WTC11 (cell line): Measurements from ENCODE around the gene UBAP2L. TPM values are rescaled to one million over a fixed set of nuclear protein-coding genes. Genes with fewer than 3 reads are reported as not detected.
"Not testable (repeated sequence)": the region's sequence is repeated elsewhere in the genome, so short reads cannot be mapped to it uniquely, and the experiment has no call there.

ENCODE experiments used
- ATAC-seq: fragments of 200-7000 bp; cut with Tn5 transposase; 2 replicates; pipeline ENCODE4 v1.10.0; 2021; ENCODE audit warnings: mild to moderate bottlenecking, moderate library complexity
- CTCF ChIA-PET: fragments of 300-600 bp; sonication (Branson Sonifier 250); formaldehyde crosslinking; loops from one replicate; lab custom pipeline; 2021; ENCODE audit warnings: antibody characterized with exemption; lab: Charles Lee
- POLR2A ChIA-PET: fragments of 350-600 bp; sonication (Branson Sonifier 250); formaldehyde crosslinking; loops from one replicate; lab custom pipeline; 2021; ENCODE audit warnings: antibody characterized with exemption; lab: Charles Lee
- DNase-seq: peaks from one replicate; pipeline ENCODE4 v3.0.0; 2021; ENCODE audit warnings: low spot score
- H3K27ac Mint-ChIP-seq: 2 replicates; pipeline ENCODE4 v1.8.0; 2021; ENCODE audit warnings: mixed read lengths
- H3K27me3 Mint-ChIP-seq: 2 replicates; pipeline ENCODE4 v1.8.0; 2021; ENCODE audit warnings: low read depth, mild to moderate bottlenecking, moderate library complexity, mixed read lengths
- H3K36me3 Mint-ChIP-seq: 2 replicates; pipeline ENCODE4 v1.8.0; 2021; ENCODE audit warnings: mixed read lengths
- H3K4me1 Mint-ChIP-seq: 2 replicates; pipeline ENCODE4 v1.8.0; 2022; ENCODE audit warnings: mixed read lengths
- H3K4me3 Mint-ChIP-seq: 2 replicates; pipeline ENCODE4 v1.8.0; 2021; ENCODE audit warnings: mild to moderate bottlenecking, moderate library complexity, mixed read lengths
- H3K9me3 Mint-ChIP-seq: 2 replicates; pipeline ENCODE4 v1.8.0; 2021; ENCODE audit warnings: mixed read lengths
- ELF4 ChIP-seq: sonication (generic); formaldehyde crosslinking; IDR thresholded peaks from 2 replicates; pipeline ENCODE4 v1.8.1; 2022; ENCODE audit warnings: low read depth, mild to moderate bottlenecking, moderate library complexity, missing genetic modification reagents
- ETV6 ChIP-seq: sonication (generic); formaldehyde crosslinking; IDR thresholded peaks from 2 replicates; pipeline ENCODE4 v1.8.1; 2022; ENCODE audit warnings: mild to moderate bottlenecking, missing genetic modification reagents
- HMGA2 ChIP-seq: fragments of 250-450 bp; sonication (Bioruptor Pico); IDR thresholded peaks from 2 replicates; pipeline ENCODE4 v1.4.0; 2021; ENCODE audit warnings: mild to moderate bottlenecking, moderate library complexity
- PRDM15 ChIP-seq: sonication (generic); formaldehyde crosslinking; IDR thresholded peaks from 2 replicates; pipeline ENCODE4 v1.8.0; 2022; ENCODE audit warnings: missing genetic modification reagents
- TCF7 ChIP-seq: sonication (generic); formaldehyde crosslinking; IDR thresholded peaks from 2 replicates; pipeline ENCODE4 v1.8.0; 2022; ENCODE audit warnings: mild to moderate bottlenecking, low read depth, missing genetic modification reagents, moderate library complexity
- ZMAT4 ChIP-seq: fragments of 250-450 bp; sonication (Bioruptor Pico); IDR thresholded peaks from 2 replicates; pipeline ENCODE4 v1.9.0; 2021; ENCODE audit warnings: mild to moderate bottlenecking
- ZNF121 ChIP-seq: sonication (generic); formaldehyde crosslinking; IDR thresholded peaks from 2 replicates; pipeline ENCODE4 v1.8.0; 2023; ENCODE audit warnings: missing genetic modification reagents
- ZNF219 ChIP-seq: sonication (generic); formaldehyde crosslinking; IDR thresholded peaks from 2 replicates; pipeline ENCODE4 v1.8.0; 2023; ENCODE audit warnings: missing genetic modification reagents, mild to moderate bottlenecking, borderline replicate concordance
- ZNF263 ChIP-seq: sonication (generic); formaldehyde crosslinking; IDR thresholded peaks from 2 replicates; pipeline ENCODE4 v1.8.1; 2022; ENCODE audit warnings: low read depth, mild to moderate bottlenecking, moderate library complexity, missing genetic modification reagents
- ZNF396 ChIP-seq: fragments of 250-450 bp; sonication (Bioruptor Pico); IDR thresholded peaks from 2 replicates; pipeline ENCODE4 v1.8.0; 2021; ENCODE audit warnings: mild to moderate bottlenecking, moderate library complexity, borderline replicate concordance
- ZNF423 ChIP-seq: fragments of 250-450 bp; sonication (Bioruptor Pico); IDR thresholded peaks from 2 replicates; pipeline ENCODE4 v2.1.2; 2022; ENCODE audit warnings: mild to moderate bottlenecking, moderate library complexity
- total RNA-seq: library from RNA; stranded (reverse); gene quantifications from 3 replicates; pipeline ENCODE4 v1.2.3, GENCODE V29; 2021
- TF ChIP-seq, protein P1 (sequence below): sonication (generic); formaldehyde crosslinking; IDR thresholded peaks from 2 replicates; pipeline ENCODE4 v1.8.0; 2022; ENCODE audit warnings: mild to moderate bottlenecking, missing genetic modification reagents

The UBAP2L gene
- total RNA-seq, 1 experiment from 2014 or later = 205 TPM

- H3K27me3 Mint-ChIP-seq, H3K36me3 Mint-ChIP-seq, ATAC-seq, H3K27ac Mint-ChIP-seq, H3K4me1 Mint-ChIP-seq, H3K4me3 Mint-ChIP-seq, DNase-seq, CTCF ChIA-PET: not testable (repeated sequence)
- H3K9me3 Mint-ChIP-seq = peaks cover 14% of the 10 kb centered on the region; the same call in 1 of the 2 replicates
- POLR2A ChIA-PET = interaction anchor here (0.6 kb wide), 1 partner anchor 233 kb away, joined by 8 read pairs; no protein-coding TSS in a partner anchor
Measured at GRCh38 chr1:154307670-154308270, 87.0 kb downstream of the UBAP2L start.

DNA sequence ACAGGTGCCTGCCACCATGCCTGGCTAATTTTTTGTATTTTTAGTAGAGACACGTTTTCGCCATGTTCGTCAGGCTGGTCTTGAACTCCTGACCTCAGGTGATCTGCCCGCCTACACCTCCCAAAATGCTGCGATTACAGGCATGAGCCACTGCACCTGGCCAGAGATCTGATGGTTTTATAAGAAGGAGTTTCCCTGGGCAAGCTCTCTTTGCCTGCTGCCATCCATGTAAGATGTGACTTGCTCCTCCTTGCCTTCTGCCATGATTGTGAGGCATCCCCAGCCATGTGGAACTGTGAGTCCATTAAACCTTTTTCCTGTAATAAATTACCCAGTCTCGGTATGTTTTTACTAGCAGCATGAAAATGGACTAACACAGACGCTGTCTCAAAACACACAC lies 88.4 kb downstream of the UBAP2L start:
- DNase-seq, H3K27ac Mint-ChIP-seq, POLR2A ChIA-PET, ATAC-seq, H3K4me3 Mint-ChIP-seq, H3K27me3 Mint-ChIP-seq, H3K4me1 Mint-ChIP-seq, CTCF ChIA-PET, H3K36me3 Mint-ChIP-seq: not testable (repeated sequence)
- H3K9me3 Mint-ChIP-seq = peaks cover 14% of the 10 kb centered on the region; the same call in 1 of the 2 replicates

GRCh38 chr1:154312229-154313065 lies 91.7 kb downstream of the UBAP2L start:
- CTCF ChIA-PET = interaction anchor here (0.6 to 1.3 kb wide), 3 partner anchors 12 to 22 kb away, joined by 3 to 5 read pairs (median 3); no protein-coding TSS in a partner anchor

DNA sequence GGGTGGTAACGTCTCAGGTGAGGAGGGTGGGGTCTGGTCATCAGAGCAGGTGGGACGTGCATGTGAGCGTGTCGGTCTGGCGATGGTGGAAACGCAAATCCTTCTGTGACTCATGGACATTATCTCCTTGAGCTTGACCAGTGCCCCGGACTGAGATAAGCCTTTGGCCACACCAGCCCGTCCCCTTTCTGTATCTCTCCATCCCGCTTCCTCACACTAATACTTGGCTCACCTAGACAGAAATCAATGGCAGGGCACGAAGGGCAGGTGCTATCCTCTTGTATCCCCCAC lies 92.3 kb downstream of the UBAP2L start:
- ChIA-PET CTCF (interaction anchor here (1.3 kb wide), 1 partner anchor 12 kb away, joined by 3 read pairs; no protein-coding TSS in a partner anchor), POLR2A (no interaction called here)
- Mint-ChIP-seq H3K4me3 (no peak overlapping the region), H3K9me3 (peaks cover 31% of the 10 kb centered on the region), H3K27me3 (peaks cover 9% of the 10 kb centered on the region), H3K4me1 (no peaks in the 10 kb centered on the region), H3K27ac (no peak overlapping the region), H3K36me3 (peaks cover 6% of the 10 kb centered on the region)
- no peak for DNase-seq
- TF ChIP-seq ZNF423 (CRISPR knock-in tag) (no peak), ZNF396 (CRISPR knock-in tag) (no peak), TCF7 (no peak), ZNF121 (CRISPR knock-in tag) (no peak), ZMAT4 (no peak)
- ATAC-seq = no peak

More at GRCh38 chr1:154312229-154313065, 91.7 kb downstream of the UBAP2L start:
- H3K4me1 Mint-ChIP-seq, H3K36me3 Mint-ChIP-seq, ATAC-seq, POLR2A ChIA-PET, DNase-seq, H3K27me3 Mint-ChIP-seq, H3K27ac Mint-ChIP-seq, H3K4me3 Mint-ChIP-seq: not testable (repeated sequence)
- peaks cover 26% of the 10 kb centered on the region for H3K9me3 Mint-ChIP-seq

DNA sequence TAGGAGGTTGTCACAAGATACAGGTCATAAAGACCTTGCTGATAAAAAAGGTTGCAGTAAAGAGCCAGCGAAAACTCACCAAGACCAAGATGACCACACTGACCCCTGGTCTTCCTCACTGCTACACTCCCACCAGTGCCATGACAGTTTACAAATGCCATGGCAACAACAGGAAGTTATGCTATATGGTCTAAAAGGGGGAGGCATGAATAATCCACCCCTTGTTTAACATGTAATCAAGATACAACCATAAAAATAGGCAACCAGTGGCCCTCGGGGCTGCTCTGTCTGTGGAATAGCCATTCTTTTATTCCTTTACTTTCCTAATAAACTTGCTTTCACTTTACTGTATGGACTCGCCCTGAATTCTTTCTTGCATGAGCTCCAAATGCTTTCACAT lies 93.5 kb downstream of the UBAP2L start:
- H3K27ac Mint-ChIP-seq, DNase-seq, H3K36me3 Mint-ChIP-seq, H3K4me1 Mint-ChIP-seq, ATAC-seq, H3K4me3 Mint-ChIP-seq, POLR2A ChIA-PET: not testable (repeated sequence)
- CTCF ChIA-PET = interaction anchor here (1.9 to 4.1 kb wide), 2 partner anchors 12 to 21 kb away, joined by 7 to 16 read pairs; no protein-coding TSS in a partner anchor
- H3K9me3 Mint-ChIP-seq = peaks cover 23% of the 10 kb centered on the region
- H3K27me3 Mint-ChIP-seq = peaks cover 12% of the 10 kb centered on the region

DNA sequence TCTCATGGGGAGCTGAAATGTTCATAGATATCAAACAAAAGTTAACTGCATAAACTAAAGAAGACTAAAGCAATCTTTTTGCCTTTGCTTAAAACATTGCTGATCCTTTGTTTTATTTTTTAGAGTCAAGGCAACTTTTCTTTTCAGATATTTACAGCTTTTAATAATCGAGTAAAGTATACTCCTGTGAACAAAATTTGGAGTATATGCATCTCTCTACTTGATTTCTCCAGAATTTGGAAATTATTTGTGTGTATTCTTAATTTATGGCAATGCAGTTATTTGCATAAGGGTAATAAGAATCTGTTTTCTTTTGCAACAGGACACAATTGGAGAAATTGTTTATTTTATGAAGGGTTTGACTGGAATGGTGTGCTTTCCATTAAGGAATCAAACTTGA lies 95.9 kb downstream of the UBAP2L start:
- DNase-seq (no peak), ATAC-seq (no peak)
- Mint-ChIP-seq H3K36me3 (peaks cover 6% of the 10 kb centered on the region), H3K4me1 (no peaks in the 10 kb centered on the region), H3K27me3 (peaks cover 12% of the 10 kb centered on the region), H3K4me3 (no peak overlapping the region), H3K9me3 (peaks cover 22% of the 10 kb centered on the region), H3K27ac (no peak overlapping the region)
- ChIA-PET POLR2A (no interaction called here), CTCF (interaction anchor here (1.0 to 4.1 kb wide), 2 partner anchors 8 to 18 kb away, joined by 8 to 16 read pairs; no protein-coding TSS in a partner anchor)
- TF ChIP-seq TCF7 (no peak), HMGA2 (CRISPR knock-in tag) (no peak), ETV6 (CRISPR knock-in tag) (no peak)

- no peak for DNase-seq
- no peak overlapping the region for H3K27ac Mint-ChIP-seq
- H3K4me3 Mint-ChIP-seq = no peak overlapping the region
- peaks cover 22% of the 10 kb centered on the region for H3K9me3 Mint-ChIP-seq
- no peaks in the 10 kb centered on the region for H3K4me1 Mint-ChIP-seq
- ChIA-PET POLR2A (no interaction called here), CTCF (no interaction called here)
- no peak for ATAC-seq
- H3K27me3 Mint-ChIP-seq = peaks cover 11% of the 10 kb centered on the region
- peaks cover 6% of the 10 kb centered on the region for H3K36me3 Mint-ChIP-seq
- no peak for TF ChIP-seq ELF4
- no peak for TF ChIP-seq ZNF263 (CRISPR knock-in tag)
- TF ChIP-seq, protein P1, sequence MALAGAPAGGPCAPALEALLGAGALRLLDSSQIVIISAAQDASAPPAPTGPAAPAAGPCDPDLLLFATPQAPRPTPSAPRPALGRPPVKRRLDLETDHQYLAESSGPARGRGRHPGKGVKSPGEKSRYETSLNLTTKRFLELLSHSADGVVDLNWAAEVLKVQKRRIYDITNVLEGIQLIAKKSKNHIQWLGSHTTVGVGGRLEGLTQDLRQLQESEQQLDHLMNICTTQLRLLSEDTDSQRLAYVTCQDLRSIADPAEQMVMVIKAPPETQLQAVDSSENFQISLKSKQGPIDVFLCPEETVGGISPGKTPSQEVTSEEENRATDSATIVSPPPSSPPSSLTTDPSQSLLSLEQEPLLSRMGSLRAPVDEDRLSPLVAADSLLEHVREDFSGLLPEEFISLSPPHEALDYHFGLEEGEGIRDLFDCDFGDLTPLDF (CRISPR knock-in tag) = no peak
- TF ChIP-seq ZNF219 (CRISPR knock-in tag) = no peak
- TF ChIP-seq PRDM15 (CRISPR knock-in tag) = no peak
Measured at GRCh38 chr1:154318386-154318785, 97.6 kb downstream of the UBAP2L start.
